ENCODE measurements around the gene GTF2H3.
A peak's percentile ranks its signal among the peaks of the same experiment; 100 is the strongest.

Gene GTF2H3

GRCh38 chr12:123645380-123645779 is 11.8 kb downstream of the GTF2H3 start:
- DNase-seq (ENCODE audit: low read depth in 2 of 2, low spot score in 1 of 2) = no peak

GRCh38 chr12:123645878-123646277 is 12.2 kb downstream of the GTF2H3 start:
- no peak for DNase-seq (ENCODE audit: low read depth in 2 of 2, low spot score in 1 of 2)

GRCh38 chr12:123648401-123648800 is 14.8 kb downstream of the GTF2H3 start:
- no peak for DNase-seq (ENCODE audit: low read depth in 2 of 2, low spot score in 1 of 2)

DNA sequence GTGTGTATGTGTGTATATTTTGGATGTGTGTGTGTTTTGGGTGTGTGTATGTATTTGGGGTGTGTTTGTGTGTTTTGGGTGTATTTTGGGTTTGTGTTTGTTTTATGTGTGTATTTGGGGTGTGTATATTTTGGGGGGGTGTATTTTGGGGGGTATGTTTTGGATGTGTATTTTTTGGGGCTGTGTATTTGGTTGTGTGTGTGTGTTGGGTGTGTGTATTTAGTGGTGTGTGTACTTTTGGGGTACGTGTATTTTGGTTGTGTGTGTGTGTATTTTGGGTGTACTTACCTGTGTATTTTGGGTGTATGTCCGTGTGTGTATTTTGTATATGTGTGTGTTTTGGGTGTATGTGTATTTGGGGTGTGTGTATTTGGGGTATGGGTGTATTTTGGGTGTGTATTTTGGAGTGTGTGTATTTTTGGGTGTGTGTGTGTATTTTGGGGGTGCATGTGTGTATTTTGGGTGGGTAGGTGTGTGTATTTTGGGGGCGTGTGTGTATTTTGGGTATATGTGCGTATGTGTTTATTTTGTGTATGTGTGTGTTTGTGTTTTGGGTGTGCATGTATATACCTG is 20.6 kb downstream of the GTF2H3 start:
- no peak for DNase-seq (ENCODE audit: low read depth in 2 of 2, low spot score in 1 of 2)

GRCh38 chr12:123655420-123655819 is 21.8 kb downstream of the GTF2H3 start:
- DNase-seq (ENCODE audit: low read depth in 2 of 2, low spot score in 1 of 2) = no peak

DNA sequence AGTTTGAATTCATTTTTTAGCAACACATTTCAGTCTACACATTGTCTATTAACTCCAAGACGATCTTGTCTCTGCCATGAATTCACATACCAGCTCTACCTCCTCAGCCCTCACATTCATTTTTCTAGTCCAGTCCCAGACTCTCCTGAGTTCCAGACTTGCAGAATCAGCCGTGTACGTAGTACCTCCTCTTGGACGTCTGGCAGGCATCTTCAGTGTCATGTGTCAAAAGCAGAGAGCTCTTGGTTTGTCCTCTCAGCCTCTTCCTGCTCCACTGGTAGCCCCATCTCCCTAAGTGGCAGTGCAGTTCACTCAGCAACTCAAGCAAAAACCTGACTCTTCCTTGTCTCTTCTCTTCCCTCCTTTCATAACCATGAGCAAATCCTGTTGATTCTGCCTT is 22.8 kb downstream of the GTF2H3 start:
- no peak for DNase-seq (ENCODE audit: low read depth in 2 of 2, low spot score in 1 of 2)

DNA sequence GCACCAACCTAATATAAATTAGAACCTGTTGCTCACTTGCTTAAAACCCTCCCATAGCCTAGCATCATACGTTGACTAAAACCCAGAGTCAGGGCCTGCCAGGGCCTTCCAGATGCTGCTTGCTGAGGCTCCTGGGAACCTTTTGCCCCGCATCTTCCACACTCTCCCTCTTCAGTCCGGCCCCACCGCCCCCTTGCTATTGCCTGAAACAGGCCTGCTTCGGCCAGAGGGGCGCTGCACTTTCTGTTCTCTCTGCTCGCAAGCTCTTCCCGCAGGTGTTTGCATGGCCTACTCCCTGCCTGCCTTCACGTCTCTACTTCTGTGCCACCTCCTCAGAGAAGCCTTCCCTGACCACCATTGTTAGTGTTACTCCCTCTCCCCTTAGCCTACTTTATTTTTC is 23.6 kb downstream of the GTF2H3 start:
- no peak for DNase-seq (ENCODE audit: low read depth in 2 of 2, low spot score in 1 of 2)

DNA sequence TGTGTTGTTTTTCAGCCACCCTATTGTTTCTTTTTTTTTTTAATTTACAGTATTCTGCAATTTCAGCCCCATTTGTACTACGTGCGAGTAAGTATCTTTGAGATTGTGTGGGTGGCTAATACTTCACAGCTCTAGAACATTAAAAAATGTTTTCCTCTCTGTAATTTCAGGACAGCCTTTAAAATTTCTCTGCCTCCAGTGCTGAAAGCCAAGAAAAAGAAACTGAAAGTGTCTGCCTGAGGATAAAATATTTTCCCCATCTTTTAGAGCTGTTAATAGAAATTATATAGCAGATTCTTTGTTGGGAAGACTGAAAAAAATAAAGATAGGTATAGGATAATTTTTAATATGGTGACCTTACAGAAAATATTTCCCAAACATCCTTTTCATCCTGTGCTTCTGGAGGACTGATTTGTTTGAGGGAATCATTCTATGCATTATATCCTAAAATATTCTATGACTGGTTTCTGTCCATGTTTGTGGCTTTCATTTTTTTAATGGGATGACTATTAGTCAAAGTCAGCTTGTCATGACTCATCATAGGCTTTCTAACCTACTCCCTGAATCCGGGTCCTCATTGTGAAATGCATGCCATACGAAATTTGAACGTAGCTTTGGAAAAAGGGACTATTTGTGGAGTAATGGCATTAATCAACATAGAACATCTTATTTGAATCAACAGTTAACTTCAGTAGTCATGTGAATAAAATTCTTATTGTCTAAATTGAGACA is 26.5 kb downstream of the GTF2H3 start:
- DNase-seq (ENCODE audit: low read depth in 2 of 2, low spot score in 1 of 2) = no peak

DNA sequence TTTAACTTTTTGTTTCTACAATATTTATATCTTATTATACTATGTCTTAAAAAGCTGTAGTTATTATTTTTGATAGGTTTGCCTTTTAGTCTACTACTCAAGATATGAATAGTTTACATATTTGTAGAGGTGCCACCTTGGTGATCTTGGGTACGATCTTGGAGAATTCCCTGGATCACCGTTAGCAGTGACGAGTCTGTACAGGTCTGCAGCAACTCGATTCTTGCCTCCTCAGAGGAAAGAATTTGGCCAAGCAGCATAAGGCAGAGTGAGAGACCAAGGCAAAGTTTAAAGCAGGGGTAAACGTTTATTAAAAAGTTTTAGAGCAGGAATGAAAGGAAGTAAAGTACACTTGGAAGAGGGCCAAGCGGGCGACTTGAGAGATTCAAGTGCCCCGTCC is 34.1 kb downstream of the GTF2H3 start:
- DNase-seq (ENCODE audit: low read depth in 2 of 2, low spot score in 1 of 2) = no peak

GRCh38 chr12:123670882-123671728 is 37.5 kb downstream of the GTF2H3 start, which contains the start of gene TCTN2:
TCTN2 (plus strand) TSS chr12:123671113; CDS start chr12:123671241, 128 bp downstream.
- DNase-seq (ENCODE audit: low read depth in 2 of 2, low spot score in 1 of 2) = peak; percentile 74 to 91

DNA sequence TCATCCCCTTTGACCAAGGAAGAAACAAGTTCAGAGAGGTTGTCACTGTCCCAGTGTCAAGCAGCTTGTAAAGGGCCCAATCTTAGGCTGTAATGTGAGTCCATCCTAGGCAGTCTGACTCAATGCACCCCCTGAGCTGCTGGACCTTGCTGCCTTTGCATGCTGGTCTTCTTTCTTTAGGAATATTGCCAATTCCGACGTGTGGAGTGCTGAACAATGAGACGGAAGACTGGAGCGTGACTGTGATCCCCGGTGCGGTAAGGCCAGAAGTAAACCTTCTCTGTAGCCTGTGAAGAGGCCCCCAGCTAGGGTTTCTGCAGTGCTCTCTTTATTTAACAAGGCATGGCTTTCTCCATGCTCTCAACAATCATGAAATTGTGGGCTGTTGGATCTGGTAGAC is 38.2 kb downstream of the GTF2H3 start:
- no peak for DNase-seq (ENCODE audit: low read depth in 2 of 2, low spot score in 1 of 2)

DNA sequence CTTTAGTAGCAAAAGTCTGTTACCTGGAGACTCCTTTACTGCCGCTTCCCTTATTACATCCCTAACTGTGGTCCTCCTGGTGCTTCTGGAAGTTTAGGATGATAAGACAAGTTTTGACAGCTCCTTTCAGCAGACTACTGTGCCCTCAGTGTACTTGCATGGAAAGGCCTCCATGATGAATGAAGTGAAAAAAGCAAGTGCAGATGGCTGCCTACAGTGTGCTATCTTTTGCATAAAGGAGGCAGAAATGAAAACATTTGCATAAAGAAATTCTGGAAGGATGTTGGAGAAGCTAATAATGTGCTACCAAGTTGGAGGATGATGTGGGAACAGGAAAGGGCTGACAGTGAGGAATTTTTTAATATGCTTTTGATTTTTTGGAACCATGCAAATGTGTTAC is 41.8 kb downstream of the GTF2H3 start:
- DNase-seq (ENCODE audit: low read depth in 2 of 2, low spot score in 1 of 2) = no peak

DNA sequence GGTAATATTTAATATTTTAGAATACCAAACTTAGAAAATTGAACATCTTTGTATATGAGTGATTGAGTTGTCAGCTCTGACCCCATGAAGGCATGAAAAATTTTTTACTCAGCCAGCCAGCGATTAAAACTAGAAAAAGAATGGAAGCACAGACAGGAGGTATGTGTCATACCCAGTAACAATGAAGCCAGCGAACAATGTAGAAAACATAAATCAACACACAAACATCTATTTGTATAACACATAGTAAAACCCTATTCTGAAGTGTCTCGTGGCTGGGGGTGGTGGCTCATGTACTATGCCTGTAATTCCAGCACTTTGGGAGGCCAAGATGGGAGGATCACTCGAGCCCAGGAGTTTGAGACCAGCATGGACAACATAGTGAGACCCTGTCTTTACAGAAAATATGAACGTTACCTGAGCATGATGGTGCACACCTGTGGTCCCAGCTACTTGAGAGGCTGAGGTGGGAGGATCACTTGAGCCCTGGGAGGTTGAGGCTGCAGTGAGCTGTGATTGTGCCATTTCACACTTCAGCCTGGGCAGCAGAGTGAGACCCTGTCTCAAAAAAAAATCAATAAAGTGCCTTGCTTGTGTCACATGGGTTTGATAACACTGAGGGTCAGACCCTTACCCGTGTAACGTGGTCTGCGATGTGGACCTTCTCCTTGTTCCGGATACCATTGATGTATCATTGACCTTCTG is 43.1 kb downstream of the GTF2H3 start:
- DNase-seq (ENCODE audit: low read depth in 2 of 2, low spot score in 1 of 2) = no peak

DNA sequence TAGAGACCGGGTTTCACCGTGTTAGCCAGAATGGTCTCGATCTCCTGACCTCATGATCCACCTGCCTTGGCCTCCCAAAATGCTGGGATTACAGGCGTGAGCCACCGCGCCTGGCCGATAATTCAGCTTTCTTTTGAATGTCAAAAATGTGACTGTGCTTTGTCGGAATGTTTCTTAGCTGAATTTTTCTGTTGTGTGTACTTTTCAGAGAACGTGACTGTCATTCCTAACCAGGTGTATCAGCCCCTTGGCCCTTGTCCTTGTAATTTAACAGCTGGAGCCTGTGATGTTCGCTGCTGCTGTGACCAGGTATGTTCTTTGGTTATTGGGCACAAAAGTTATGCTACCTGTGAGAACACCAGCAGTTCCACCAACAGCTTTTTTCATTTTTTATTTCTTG is 45.4 kb downstream of the GTF2H3 start:
- no peak for DNase-seq (ENCODE audit: low read depth in 2 of 2, low spot score in 1 of 2)

- DNase-seq (ENCODE audit: low read depth in 2 of 2, low spot score in 1 of 2) = no peak
These were observed 48.0 kb downstream of the GTF2H3 start for GRCh38 chr12:123681605-123682004.

DNA sequence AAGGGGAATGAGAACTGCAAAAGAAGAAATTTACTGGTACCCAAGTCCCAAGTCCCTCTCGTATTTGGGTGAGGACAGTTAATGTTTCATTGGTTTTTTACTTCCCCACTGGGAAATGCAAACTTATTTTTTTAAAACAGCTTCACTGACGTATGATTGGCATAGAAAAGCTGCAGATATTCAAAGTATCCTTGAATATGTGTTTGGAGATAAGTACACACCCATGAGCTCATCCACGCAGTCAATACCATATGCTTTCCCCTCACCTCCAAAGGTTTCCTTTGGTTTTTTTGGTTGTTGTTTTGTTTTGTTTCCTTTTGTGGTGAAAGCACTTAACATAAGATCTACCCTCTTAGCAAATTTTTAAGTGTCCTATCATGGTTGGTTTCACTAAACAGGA is 50.3 kb downstream of the GTF2H3 start:
- no peak for DNase-seq (ENCODE audit: low read depth in 2 of 2, low spot score in 1 of 2)

- DNase-seq (ENCODE audit: low read depth in 2 of 2, low spot score in 1 of 2) = no peak
These were observed 53.1 kb downstream of the GTF2H3 start for GRCh38 chr12:123686636-123687190.

- no peak for DNase-seq (ENCODE audit: low read depth in 2 of 2, low spot score in 1 of 2)
These were observed 56.7 kb downstream of the GTF2H3 start for GRCh38 chr12:123690191-123690840.

GRCh38 chr12:123696207-123696606 is 62.6 kb downstream of the GTF2H3 start:
- no peak for DNase-seq (ENCODE audit: low read depth in 2 of 2, low spot score in 1 of 2)

DNA sequence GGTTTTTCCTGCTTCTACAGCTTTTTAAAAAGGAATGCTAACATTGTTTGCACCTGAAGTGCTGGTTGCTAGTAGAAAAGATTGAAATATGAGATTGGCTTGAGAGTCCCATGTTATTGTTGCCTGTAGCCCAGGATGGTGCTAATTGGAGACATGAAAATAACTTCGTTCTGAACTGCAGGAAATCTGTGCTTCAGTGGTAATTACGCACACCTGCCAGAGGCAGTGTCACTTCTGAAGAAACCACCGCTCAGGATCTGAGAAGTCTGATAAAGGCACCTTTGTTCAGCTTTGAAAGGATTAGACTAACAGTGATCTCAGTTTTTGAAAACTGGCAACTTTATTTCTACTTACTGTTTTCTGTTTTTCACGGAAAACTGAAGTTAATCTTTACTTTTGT is 63.0 kb downstream of the GTF2H3 start:
- no peak for DNase-seq (ENCODE audit: low read depth in 2 of 2, low spot score in 1 of 2)

DNA sequence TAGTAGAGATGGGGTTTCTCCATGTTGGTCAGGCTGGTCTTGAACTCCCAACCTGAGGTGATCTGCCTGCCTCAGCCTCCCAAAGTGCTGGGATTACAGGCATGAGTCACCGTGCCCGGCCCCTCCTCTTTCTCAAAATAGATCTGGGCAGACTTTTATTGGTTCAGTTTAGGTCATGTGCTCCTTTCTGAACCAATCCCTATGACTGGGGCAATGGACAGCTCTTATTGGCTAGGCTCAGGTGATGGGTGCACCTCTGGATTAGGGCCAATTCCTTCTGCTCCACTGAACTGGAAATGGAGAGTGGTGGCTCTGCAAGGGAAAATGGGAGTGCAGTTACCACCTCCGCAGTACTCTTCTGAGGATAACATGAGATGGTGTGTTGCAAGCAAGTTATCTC is 72.3 kb downstream of the GTF2H3 start:
- DNase-seq (ENCODE audit: low read depth in 2 of 2, low spot score in 1 of 2) = no peak

Measured in stimulated activated CD8-positive, alpha-beta memory T cell treated with anti-CD3 and anti-CD28 coated beads, Interleukin-4, amount 100 ng/mL, for 1 hour (primary cell).